Stimulated activated CD4-positive, alpha-beta T cell treated with anti-CD3 and anti-CD28 coated beads, Interleukin-4, amount 100 ng/mL, for 48 hours (primary cell): Measurements from ENCODE around the gene MCOLN1.

ENCODE experiments used
- DNase-seq, 2 donors: peaks; one replicate each; pipeline ENCODE4 v3.0.0-alpha.2; 2020; ENCODE audit warnings: low read depth in 2 of 2

The MCOLN1 gene

DNA sequence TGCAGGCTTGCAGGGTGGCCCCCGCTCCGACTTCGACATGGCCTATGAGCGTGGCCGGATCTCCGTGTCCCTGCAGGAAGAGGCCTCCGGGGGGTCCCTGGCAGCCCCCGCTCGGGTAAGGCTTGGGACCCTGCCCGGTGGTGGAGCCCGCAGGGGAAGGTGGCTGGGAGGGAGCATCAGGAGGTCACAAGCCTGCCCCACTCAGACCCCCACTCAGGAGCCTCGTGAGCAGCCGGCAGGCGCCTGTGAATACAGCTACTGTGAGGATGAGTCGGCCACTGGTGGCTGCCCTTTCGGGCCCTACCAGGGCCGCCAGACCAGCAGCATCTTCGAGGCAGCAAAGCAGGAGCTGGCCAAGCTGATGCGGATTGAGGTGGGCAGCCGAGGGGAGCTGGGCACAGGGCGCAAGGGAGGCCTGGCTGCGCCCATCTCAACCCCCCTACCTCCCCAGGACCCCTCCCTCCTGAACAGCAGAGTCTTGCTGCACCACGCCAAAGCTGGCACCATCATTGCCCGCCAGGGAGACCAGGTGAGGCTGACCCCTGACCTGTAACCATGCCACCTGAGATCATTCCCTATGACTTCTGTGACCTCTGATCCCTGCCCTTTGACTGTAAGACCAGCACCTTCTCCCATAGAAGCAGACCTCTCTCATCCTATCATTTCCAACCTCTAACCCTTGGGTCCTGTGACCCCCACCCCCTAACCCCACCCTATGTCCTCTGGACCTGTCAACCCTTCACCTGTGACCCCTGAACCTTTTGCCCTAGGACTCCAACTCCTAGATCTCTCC lies 20.3 kb downstream of the MCOLN1 start:
- no peak for DNase-seq

DNA sequence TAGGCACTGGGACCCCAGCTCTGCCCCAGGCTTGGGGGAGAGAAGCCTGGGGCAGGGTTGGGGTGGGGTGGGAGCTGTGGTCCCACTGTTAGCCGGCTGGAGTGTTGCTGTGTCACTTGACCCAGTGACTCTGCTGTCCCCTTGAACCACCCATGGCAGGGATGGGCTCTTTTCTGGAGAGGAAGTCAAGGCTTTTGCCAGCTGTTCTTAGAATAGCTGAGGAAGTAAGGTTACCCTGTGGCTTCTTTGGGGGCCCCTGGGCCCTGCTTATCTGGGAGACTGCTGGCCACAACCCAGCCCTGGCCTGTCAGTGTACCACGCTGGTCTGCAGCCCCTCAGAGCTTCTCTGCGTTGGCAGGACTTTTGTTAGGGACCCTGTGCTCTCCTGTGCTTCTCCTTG lies 22.2 kb downstream of the MCOLN1 start:
- no peak for DNase-seq

DNA sequence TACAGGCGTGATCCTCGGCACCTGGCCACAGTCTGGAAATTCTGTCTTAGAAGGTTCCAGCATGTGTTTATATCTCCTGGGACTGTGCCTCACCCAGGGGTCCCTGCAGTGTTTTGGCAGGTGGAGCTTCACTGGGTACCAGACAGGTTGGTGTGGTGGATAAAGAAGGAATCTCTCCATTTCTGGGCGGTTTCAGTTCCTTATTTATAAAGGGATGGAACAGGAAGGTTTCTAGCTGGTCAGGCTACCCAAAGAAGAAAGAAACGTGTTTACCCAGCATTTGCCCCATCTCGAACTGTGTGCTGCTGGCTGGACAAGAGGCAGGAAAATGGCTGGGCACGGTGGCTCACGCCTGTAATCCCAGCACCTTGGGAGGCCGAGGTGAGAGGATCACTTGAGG lies 22.9 kb downstream of the MCOLN1 start:
- DNase-seq = no peak

DNA sequence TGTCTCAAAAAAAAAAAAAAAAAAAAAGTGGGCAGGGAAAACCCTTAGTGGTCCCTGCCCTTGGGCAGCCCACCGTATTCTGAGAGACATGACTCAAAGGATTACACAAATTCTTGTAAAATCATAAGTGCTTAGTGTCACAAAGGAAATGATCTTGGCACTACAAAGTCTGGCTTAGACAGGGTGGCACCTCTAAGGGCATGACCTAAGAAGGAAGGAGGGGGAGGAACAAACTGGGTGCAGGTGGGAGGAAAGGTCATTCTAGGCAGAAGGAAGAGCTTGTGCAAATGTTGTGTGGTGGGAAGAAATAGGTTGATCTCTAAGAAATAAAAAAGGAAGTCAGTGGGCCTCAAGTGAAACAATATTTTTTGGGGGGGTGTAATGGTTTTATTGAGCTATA lies 23.5 kb downstream of the MCOLN1 start:
- no peak for DNase-seq

DNA sequence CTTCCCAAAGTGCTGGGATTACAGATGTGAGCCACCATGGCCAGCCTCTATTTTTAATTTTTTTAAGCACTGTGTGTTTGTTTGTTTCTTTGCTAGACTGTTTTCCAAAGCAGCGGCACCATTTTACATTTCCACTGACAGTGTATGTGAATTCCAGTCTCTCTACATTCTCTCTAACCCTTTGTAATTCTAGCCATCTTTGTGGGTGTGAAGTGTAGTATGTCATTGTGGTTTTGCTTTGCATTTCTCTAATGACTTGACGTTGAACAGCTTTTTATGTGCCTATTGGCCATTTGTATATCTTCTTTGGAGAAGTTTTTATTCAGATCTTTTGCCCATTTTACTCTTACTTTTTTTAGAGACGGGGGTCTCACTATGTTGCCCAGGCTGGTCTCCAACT lies 24.7 kb downstream of the MCOLN1 start:
- DNase-seq = no peak

DNA sequence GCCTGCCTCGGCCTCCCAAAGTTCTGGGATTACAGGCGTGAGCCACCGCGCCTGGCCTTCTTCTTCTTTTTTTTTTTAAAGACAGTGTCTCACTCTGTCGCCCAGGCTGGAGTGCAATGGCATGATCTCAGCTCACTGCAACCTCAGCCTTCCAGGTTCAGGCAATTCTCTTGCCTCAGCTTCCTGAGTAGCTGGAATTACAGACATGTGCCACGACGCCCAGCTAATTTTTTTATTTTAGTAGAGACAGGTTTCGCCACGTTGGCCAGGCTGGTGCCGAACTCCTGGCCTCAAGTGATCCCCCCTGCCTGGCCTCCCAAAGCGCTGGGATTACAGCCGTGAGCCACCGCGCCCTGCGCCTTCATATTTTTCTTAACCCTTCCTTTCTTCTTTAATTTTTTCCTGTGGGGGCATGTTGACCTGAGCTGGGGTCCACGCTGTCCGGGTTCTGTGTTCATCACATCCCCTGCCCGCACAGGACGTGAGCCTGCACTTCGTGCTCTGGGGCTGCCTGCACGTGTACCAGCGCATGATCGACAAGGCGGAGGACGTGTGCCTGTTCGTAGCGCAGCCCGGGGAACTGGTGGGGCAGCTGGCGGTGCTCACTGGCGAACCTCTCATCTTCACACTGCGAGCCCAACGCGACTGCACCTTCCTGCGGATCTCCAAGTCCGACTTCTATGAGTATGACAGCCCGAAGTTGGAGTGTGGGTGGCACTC lies 27.2 kb downstream of the MCOLN1 start:
- no peak for DNase-seq

DNA sequence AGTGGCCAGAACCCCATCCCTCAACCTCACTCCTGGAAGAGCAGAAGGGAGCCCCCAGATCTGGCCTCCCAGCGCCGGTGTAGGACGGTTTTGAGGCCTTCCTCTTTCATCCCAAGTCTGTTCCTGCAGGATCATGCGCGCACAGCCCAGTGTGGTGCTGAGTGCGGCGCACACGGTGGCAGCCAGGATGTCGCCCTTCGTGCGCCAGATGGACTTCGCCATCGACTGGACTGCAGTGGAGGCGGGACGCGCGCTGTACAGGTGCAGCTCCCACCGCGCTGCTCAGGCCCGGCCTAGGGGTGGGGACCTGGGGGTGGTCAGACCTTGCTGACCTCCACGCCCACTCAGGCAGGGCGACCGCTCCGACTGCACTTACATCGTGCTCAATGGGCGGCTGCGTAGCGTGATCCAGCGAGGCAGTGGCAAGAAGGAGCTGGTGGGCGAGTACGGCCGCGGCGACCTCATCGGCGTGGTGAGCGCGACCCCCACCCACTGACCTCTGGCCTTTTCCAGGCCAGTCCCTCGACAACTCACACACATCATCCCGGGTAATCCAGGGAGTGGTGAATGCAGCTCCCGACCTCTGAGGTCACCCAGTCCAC lies 27.8 kb downstream of the MCOLN1 start:
- no peak for DNase-seq

DNA sequence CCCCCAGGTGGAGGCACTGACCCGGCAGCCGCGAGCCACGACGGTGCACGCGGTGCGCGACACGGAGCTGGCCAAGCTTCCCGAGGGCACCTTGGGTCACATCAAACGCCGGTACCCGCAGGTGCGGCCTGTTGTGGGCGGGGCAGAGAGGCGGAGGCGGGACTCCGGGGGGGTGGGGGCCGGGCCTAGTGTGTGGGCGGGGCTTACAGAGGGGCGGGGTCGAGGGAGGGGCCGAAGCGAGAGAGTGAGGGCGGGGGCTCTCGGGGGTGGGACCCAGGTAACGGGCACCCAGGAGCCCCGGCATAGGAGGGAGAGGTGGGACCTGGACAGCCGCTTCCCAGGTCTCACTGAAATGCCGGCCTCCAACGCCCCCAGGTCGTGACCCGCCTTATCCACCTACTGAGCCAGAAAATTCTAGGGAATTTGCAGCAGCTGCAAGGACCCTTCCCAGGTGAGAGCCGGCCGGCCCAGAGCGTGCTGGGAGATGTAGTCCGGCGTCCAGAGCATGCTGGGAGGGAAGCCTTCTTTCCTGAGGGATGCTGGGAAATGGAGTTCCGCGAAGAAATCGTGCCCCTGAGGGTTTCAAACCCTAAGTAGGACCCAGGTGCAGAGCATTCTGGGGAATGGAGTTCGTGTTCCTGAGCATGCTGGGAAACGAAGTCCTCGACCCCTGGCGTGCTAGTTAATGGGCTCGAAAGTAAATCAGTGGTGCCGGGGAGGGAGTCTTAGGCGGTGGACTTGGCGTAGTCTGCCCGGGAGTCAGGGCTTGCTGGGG lies 28.8 kb downstream of the MCOLN1 start:
- DNase-seq = peak in 1 of 2 donors; percentile 35

DNA sequence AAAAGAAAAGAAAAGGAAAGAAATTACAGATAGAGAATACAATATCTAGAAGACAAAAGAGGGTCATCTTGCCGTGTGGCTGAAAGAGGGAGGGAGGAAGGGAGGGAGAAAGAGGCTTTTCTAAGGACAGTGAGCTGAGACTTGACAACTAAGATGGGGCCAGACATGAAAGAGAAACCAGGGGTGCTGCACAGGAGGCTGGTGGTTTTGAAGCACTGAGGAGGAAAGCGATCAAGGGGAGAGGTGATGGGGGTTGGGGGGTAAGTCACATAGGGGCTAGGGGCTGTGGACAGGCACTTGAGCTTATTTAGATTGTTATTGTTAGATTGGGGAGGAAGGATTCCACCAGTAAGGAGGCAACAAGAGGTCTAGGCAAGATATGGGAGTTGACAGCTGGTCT lies 30.4 kb downstream of the MCOLN1 start:
- DNase-seq = no peak

DNA sequence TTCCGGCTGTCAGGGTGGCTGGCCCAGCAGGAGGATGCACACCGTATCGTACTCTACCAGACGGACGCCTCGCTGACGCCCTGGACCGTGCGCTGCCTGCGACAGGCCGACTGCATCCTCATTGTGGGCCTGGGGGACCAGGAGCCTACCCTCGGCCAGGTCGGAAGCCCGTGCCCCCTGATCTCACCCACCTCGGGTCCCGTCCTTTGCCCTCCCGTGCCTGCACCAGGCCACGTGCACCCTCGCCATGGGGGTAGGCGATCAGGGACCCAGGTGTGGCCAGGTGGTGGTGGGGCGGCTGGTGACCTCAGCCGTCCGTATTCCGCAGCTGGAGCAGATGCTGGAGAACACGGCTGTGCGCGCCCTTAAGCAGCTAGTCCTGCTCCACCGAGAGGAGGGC lies 32.1 kb downstream of the MCOLN1 start:
- DNase-seq = no peak

DNA sequence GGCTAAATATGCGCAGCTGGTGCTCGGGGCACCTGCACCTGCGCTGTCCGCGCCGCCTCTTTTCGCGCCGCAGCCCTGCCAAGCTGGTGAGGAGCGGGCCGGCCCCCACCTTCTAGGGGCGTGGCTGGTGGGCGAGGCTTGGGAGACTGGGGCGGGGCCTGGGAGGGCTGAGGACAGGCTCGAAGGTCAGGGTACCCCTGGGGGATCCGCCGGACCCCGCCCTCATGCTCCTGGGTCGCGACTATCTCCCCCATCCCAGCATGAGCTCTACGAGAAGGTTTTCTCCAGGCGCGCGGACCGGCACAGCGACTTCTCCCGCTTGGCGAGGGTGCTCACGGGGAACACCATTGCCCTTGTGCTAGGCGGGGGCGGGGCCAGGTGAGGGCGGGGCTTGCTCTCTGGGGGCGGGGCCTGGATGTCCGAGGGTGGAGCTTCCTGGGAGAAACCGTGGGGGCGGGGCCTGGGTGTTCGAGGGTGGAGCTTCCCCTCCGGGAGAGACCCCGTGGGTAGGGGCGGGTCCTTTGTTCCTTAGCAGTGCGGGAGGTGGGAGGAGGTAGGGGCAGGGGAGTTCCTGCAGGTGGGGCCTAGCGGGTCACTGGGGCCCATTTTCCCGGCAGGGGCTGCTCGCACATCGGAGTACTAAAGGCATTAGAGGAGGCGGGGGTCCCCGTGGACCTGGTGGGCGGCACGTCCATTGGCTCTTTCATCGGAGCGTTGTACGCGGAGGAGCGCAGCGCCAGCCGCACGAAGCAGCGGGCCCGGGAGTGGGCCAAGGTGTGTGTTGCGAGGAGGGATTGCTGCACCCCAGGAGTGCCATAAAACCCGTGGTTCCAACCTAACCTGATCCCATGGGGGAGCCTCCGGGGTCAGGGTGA lies 32.8 kb downstream of the MCOLN1 start:
- DNase-seq = peak; percentile 21 to 53

DNA sequence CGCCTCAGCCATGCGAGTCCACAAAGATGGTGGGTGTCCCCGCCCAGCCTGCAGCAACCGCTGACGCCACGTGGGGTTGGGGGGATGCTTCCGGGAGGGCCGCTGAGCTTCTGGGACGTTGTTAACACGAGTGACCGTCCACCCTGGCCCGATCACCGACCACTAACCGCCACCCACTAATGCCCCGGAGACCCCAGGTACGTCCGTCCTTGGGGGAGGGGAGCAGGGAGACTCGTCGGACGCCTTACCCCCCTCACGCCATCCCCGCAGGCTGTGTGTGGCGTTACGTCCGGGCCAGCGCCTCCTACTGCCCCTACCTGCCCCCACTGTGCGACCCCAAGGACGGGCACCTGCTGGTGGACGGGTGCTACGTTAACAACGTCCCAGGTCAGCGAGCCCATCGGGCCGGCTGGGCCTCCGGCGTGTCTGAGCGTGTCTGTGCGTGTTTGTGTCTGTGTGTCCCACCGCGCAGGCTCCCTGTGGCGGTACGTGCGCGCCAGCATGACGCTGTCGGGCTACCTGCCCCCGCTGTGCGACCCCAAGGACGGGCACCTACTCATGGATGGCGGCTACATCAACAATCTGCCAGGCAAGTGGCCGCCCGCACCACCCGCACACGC lies 34.4 kb downstream of the MCOLN1 start:
- no peak for DNase-seq

DNA sequence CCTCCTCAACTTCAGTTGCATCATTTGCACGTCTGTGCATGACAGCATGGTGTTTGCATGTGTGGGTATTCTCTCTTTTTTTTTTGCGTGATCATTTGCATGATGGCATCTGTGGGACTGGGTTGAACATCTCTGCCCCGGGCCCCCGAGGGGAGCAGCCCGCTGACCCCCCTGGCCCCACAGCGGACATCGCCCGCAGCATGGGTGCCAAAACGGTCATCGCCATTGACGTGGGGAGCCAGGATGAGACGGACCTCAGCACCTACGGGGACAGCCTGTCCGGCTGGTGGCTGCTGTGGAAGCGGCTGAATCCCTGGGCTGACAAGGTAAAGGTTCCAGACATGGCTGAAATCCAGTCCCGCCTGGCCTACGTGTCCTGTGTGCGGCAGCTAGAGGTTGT lies 36.2 kb downstream of the MCOLN1 start:
- no peak for DNase-seq

DNA sequence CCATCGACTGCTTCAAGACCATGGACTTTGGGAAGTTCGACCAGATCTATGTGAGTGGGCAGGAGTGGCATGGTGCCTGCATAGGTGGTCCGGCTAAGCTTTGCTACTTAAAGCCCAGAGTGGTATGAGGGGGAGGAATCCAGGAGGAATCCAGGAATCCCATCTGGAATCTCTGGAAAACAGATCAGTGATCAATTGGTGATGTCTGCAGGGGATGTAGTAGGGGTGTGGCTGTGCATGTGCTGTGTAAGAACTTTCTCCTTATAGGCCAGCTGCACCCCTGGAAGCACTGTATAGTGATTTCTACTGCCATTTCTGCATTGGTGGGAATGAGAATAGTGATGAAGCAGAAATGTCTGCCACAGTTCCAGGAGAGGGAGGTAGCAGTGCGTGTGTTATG lies 36.7 kb downstream of the MCOLN1 start:
- DNase-seq = no peak

DNA sequence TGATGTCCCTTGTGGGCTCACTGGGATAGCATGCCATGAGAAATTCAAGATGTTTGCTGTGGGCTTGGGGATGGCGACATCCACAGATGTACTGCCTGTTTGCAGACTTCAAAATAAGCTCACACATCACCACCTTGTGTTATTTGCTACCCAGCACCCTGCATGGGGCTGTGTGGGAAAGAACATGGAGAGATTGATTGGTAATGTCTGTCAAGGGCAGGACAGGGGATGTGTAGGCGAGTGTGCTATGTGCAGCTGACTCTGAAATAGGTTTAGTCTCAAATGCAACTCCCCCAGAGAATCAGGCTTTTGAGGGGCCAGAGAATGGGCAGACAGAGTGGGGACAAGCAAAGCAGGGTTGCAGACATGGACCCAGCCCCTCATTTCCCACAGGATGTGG lies 37.8 kb downstream of the MCOLN1 start:
- no peak for DNase-seq

DNA sequence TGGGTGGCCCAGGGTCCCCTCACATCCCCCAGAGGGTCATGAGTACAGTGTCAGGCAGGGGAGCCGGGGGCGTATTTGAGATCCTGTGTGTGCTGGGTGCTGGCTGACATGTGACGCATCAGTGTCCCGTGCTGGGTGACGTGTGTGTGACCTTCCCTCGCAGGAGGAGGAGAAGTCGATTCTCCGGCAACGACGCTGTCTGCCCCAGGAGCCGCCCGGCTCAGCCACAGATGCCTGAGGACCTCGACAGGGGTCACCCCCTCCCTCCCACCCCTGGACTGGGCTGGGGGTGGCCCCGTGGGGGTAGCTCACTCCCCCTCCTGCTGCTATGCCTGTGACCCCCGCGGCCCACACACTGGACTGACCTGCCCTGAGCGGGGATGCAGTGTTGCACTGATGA lies 38.9 kb downstream of the MCOLN1 start:
- DNase-seq = no peak

DNA sequence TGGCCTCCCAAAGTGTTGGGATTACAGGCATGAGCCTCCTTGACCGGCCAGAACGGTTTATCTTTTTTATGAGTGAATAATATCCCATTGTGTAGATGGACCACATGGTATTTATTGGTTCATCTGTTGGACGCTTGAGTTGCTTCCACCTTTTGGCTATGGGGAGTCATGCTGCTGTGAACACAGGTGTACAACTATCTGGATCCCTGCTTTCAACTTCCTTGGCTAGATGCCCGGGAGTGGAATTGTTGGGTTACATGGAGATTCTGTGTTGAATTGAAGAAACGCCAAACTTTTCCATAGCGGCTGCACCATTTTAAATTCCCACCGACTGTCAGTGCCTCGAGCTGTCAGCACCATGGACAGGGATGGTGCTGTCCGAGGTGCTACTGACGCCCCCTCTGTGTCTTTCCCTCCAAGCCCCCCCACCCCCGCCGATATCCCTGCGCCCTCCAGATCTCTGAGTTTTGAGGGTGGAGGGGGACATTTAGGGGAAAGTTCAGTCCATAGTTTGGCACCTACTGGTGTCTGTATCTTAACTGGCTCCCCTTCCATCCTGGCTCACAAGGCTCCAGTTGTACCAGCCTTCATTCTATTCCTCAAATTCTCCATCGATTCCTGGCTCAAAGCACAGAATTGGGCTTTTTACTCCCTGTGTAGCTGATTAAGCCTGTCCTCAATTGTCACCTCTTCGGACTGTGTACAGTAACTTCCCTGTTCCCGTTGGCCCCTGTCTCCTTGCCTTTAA lies 40.4 kb downstream of the MCOLN1 start:
- no peak for DNase-seq

DNA sequence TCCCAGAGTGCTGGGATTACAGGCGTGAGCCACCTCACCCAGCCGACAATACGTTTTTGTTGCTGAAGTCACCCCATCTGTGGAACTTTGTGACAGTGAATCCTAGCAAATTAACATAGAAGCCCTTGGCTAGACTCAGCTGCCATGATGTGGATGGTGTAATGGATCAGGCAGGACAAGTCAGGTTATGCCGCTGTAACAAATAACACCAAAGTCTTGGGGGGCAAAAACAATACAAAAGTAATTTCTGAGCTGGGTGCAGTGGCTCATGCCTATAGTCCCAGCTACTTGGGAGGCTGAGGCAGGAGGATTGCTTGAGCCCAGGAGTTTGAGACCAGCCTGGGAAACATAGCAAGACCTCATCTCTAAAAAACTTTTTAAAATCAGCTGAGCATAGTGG lies 42.4 kb downstream of the MCOLN1 start:
- no peak for DNase-seq

DNA sequence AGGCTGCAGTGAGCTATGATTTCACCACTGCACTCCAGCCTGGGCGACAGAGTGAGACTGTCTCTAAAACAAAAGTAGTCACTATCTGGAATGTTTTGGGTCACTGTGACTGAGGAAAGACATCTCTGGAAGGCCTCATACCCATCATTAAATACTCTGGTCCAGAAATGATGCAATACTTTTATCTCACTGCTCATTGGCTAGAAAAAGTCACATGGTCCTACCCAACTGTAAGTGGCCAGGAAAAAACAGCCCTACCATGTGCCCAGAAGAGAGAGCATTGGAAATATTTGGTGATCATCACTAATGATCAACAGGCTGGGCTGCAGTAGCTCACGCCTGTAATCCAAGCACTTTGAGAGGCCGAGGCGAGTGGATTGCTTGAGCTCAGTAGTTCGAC lies 42.9 kb downstream of the MCOLN1 start:
- no peak for DNase-seq

DNA sequence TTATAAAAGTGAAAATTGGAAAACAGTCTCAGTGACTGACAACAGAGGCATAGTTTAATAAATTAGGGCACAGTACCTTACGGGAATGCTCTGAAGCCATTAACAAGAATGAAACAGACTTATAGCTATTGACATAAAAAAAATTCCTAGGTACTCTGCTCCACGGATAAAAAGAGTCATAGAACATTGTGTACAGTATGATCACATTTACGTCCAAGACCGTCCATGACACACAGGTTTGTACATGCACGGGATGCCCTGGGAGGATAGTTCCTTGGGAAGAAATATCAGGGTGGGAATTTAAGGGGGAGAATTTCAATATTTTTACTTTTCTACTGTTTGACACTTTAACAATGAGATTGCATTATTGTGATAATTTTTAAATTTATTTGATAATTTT lies 48.3 kb downstream of the MCOLN1 start:
- DNase-seq = no peak
